K562 (cell line): ENCODE measurements around the gene NEU3. TPM values are rescaled to one million over a fixed set of nuclear protein-coding genes. Genes with fewer than 3 reads are reported as not detected.

Source experiments
- ATF1 ChIP-seq, 2 experiments: fragments of 450-650 bp in 1 of 2; IDR thresholded peaks; 2 replicates each; pipeline ENCODE4 v1.6.1; 2016; ENCODE audit warnings: missing compliant biosample characterization in 1 of 2, missing genetic modification characterization in 1 of 2
- CBX3 ChIP-seq, 2 experiments: IDR thresholded peaks; 1 replicate in 1 of 2; 2 replicates in 1 of 2; pipeline ENCODE4 v1.6.1; 2012; ENCODE audit warnings: inconsistent platforms in 2 of 2, low read length in 2 of 2, borderline replicate concordance in 1 of 2, control low read depth in 1 of 2
- HNRNPK ChIP-seq: fragments of 200-400 bp; formaldehyde crosslinking; IDR thresholded peaks from one replicate; pipeline ENCODE4 v1.6.1; 2018; ENCODE audit warnings: mild to moderate bottlenecking, low read depth, low read length; ENCODE audit not compliant: poor library complexity, severe bottlenecking
- HSF4 ChIP-seq: fragments of 250-450 bp; sonication (Bioruptor Pico); IDR thresholded peaks from 2 replicates; pipeline ENCODE4 v2.1.2; 2022; ENCODE audit warnings: mild to moderate bottlenecking, moderate library complexity, borderline replicate concordance
- JUND ChIP-seq, 2 experiments: IDR thresholded peaks; 2 replicates in 1 of 2; 3 replicates in 1 of 2; pipeline ENCODE4 v1.6.1; 2011; ENCODE audit warnings: borderline replicate concordance in 2 of 2, low read depth in 2 of 2, low read length in 2 of 2, improper control_type of control experiment in 1 of 2, missing biosample characterization in 1 of 2, missing genetic modification characterization in 1 of 2, missing genetic modification reagents in 1 of 2
- MAFK ChIP-seq: IDR thresholded peaks from 2 replicates; pipeline ENCODE4 v1.6.1; 2011; ENCODE audit warnings: low read length, improper control_type of control experiment
- MAZ ChIP-seq, 2 experiments: fragments of 450-650 bp in 1 of 2; sonication (generic) in 1 of 2; formaldehyde crosslinking; IDR thresholded peaks in 1 of 2; conservative IDR thresholded peaks in 1 of 2; 2 replicates each; pipeline versions ENCODE4 v1.4.0 to v1.5.0; 2020; ENCODE audit warnings: mild to moderate bottlenecking in 1 of 2, missing genetic modification reagents in 1 of 2
- NCOR1 ChIP-seq: fragments of 450-650 bp; IDR thresholded peaks from 2 replicates; pipeline ENCODE4 v1.6.1; 2016; ENCODE audit warnings: mild to moderate bottlenecking, moderate library complexity
- NR2C1 ChIP-seq, 2 experiments: fragments of 450-650 bp; IDR thresholded peaks; 2 replicates each; pipeline ENCODE4 v1.6.1; 2017; ENCODE audit warnings: mild to moderate bottlenecking in 2 of 2, antibody characterized with exemption in 1 of 2, inconsistent platforms in 1 of 2, missing compliant biosample characterization in 1 of 2, missing genetic modification characterization in 1 of 2
- RAD21 ChIP-seq, 2 experiments: fragments of 250-450 bp in 1 of 2; fragments of 450-650 bp in 1 of 2; sonication (Bioruptor Pico) in 1 of 2; formaldehyde crosslinking in 1 of 2; IDR thresholded peaks in 1 of 2; conservative IDR thresholded peaks in 1 of 2; 2 replicates each; pipeline versions ENCODE4 v1.4.0 to v1.8.0; 2020 to 2022; ENCODE audit warnings: mild to moderate bottlenecking in 2 of 2, moderate library complexity in 1 of 2
- RB1 ChIP-seq: fragments of 450-650 bp; IDR thresholded peaks from 2 replicates; pipeline ENCODE4 v1.6.1; 2017; ENCODE audit warnings: low read depth, mild to moderate bottlenecking
- RBM25 ChIP-seq: fragments of 200-400 bp; formaldehyde crosslinking; IDR thresholded peaks from 2 replicates; pipeline ENCODE4 v1.6.1; 2018; ENCODE audit warnings: low read length, low read depth, moderate library complexity; ENCODE audit not compliant: severe bottlenecking
- SMAD3 ChIP-seq: fragments of 450-650 bp; formaldehyde crosslinking; conservative IDR thresholded peaks from 2 replicates; pipeline ENCODE4 v1.4.0; 2020; ENCODE audit warnings: mild to moderate bottlenecking
- ZNF165 ChIP-seq: fragments of 250-450 bp; sonication (Bioruptor Pico); IDR thresholded peaks from 2 replicates; pipeline ENCODE4 v1.4.0; 2020; ENCODE audit warnings: borderline replicate concordance
- ZNF184 ChIP-seq: sonication (generic); formaldehyde crosslinking; IDR thresholded peaks from 2 replicates; pipeline ENCODE4 v1.5.0; 2020; ENCODE audit warnings: missing genetic modification reagents
- polyA plus RNA-seq, 8 experiments: library from polyadenylated mRNA; depleted of rRNA in 4 of 8; stranded (reverse) in 5 of 8; unstranded in 3 of 8; fragments of >200 nt; fragmentation: Nextera tagmentation in 2 of 8; fragmentation: Illumina TruSeq in 1 of 8; extraction: Ambion mirVana in 2 of 8; extraction: Trizol in 1 of 8; gene quantifications; 2 replicates each; pipeline versions ENCODE4 v1.2.1 to v1.2.3, GENCODE V29; 2011 to 2014; ENCODE audit warnings: inconsistent platforms in 1 of 8, missing spikeins in 1 of 8
- total RNA-seq, 7 experiments: library from RNA; depleted of rRNA in 6 of 7; stranded (reverse); fragments of >200 nt in 6 of 7; fragmentation: Illumina TruSeq in 2 of 7; extraction: Trizol in 2 of 7; gene quantifications; 2 replicates each; pipeline versions ENCODE4 v1.2.1 to v1.2.3, GENCODE V29; 2011 to 2021; ENCODE audit warnings: low replicate concordance in 1 of 7
- TF ChIP-seq, protein P1 (sequence below), 3 experiments: fragments of 200-800 bp in 1 of 3; fragments of 250-450 bp in 1 of 3; fragments of 450-650 bp in 1 of 3; sonication (Bioruptor Pico) in 1 of 3; sonication (Bioruptor generic) in 1 of 3; formaldehyde crosslinking in 1 of 3; IDR thresholded peaks; 2 replicates each; pipeline versions ENCODE4 v1.6.1 to v1.8.0; 2016 to 2022; ENCODE audit warnings: mild to moderate bottlenecking in 2 of 3, missing genetic modification characterization in 2 of 3, missing compliant biosample characterization in 1 of 3, moderate library complexity in 1 of 3
- TF ChIP-seq, protein P2 (sequence below): fragments of 450-650 bp; formaldehyde crosslinking; IDR thresholded peaks from 2 replicates; pipeline ENCODE4 v1.4.0; 2020; ENCODE audit warnings: mild to moderate bottlenecking, moderate library complexity
- TF ChIP-seq, protein P3 (sequence below): fragments of 450-650 bp; conservative IDR thresholded peaks from 2 replicates; pipeline ENCODE4 v1.6.1; 2016; ENCODE audit warnings: missing genetic modification characterization, low read depth, mild to moderate bottlenecking, missing compliant biosample characterization, moderate library complexity

The NEU3 gene
- total and polyA plus RNA-seq, 9 of the 15 experiments (the other 6 are each of a cell fraction or from before 2014, with no cell fraction given), result 6.2 to 41.3 (median 31.1) TPM

DNA sequence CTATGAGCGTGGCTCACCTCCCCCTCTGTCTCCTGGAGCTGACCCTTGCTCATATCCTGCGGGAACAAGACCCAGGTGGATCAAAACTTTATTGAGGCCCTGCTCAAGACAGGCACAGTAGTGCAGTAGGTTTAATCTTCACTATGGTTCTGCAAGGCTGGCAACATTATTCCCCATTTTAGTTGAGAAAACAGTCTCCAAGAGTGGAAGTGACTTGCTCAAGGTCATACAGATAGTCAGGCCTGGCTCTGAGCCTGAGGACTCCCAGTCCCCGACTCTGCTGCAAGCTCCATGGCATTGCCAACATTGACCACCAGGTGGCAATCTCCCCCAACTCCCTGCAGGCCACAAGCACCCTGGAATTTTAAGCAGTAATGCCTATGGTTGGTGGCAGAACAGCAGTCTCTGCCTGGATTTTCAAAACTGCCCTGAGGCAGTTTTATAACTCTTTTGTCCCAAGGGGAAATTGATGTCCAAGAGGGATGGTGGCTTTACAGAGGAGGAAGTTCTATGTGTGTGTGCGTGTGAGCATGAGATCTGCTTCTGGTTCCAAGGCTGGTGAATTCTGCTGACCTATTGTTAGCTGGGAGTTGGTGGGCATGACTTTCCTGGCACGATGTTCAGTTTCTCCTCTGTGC, 34.1 kb downstream of the NEU3 start (continued):
- TF ChIP-seq, protein P1, sequence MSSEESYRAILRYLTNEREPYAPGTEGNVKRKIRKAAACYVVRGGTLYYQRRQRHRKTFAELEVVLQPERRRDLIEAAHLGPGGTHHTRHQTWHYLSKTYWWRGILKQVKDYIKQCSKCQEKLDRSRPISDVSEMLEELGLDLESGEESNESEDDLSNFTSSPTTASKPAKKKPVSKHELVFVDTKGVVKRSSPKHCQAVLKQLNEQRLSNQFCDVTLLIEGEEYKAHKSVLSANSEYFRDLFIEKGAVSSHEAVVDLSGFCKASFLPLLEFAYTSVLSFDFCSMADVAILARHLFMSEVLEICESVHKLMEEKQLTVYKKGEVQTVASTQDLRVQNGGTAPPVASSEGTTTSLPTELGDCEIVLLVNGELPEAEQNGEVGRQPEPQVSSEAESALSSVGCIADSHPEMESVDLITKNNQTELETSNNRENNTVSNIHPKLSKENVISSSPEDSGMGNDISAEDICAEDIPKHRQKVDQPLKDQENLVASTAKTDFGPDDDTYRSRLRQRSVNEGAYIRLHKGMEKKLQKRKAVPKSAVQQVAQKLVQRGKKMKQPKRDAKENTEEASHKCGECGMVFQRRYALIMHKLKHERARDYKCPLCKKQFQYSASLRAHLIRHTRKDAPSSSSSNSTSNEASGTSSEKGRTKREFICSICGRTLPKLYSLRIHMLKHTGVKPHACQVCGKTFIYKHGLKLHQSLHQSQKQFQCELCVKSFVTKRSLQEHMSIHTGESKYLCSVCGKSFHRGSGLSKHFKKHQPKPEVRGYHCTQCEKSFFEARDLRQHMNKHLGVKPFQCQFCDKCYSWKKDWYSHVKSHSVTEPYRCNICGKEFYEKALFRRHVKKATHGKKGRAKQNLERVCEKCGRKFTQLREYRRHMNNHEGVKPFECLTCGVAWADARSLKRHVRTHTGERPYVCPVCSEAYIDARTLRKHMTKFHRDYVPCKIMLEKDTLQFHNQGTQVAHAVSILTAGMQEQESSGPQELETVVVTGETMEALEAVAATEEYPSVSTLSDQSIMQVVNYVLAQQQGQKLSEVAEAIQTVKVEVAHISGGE (CRISPR knock-in tag; IDR thresholded peaks at IDR 0.05), result peak in 1 of 3 experiments; percentile 42; a peak in 1 of 6 replicates
- TF ChIP-seq HSF4 (CRISPR knock-in tag), result peak; percentile 79; the same call in 1 of the 2 replicates
- peak in 1 of 2 experiments; percentile 49; a peak in 1 of 3 replicates for TF ChIP-seq CBX3 (IDR thresholded peaks at IDR 0.05; ENCODE audit: borderline replicate concordance in 1 of 2, low read length in 2 of 2)
- no peak for TF ChIP-seq NCOR1
- TF ChIP-seq RB1, result peak; percentile 84
- TF ChIP-seq MAZ (CRISPR knock-in tag; conservative IDR thresholded peaks at IDR 0.05 in 1 of 2, IDR thresholded peaks at IDR 0.05 in 1 of 2), result peak in 1 of 2 experiments; percentile 48; a peak in 1 of 4 replicates
- peak; percentile 98 to 99 for TF ChIP-seq RAD21 (CRISPR knock-in tag; conservative IDR thresholded peaks at IDR 0.05 in 1 of 2, IDR thresholded peaks at IDR 0.05 in 1 of 2)
- TF ChIP-seq ZNF165 (CRISPR knock-in tag), result peak; percentile 80
- no peak for TF ChIP-seq HNRNPK
- peak; percentile 11; the same call in 1 of the 2 replicates for TF ChIP-seq MAFK
- TF ChIP-seq ATF1 (CRISPR knock-in tag; IDR thresholded peaks at IDR 0.05), result no peak
- TF ChIP-seq ATF1 (tag; IDR thresholded peaks at IDR 0.05), result peak; percentile 34; the same call in 1 of the 2 replicates
- TF ChIP-seq ZNF184, result no peak
- TF ChIP-seq SMAD3 (CRISPR knock-in tag), result peak; percentile 54; the same call in 1 of the 2 replicates
- TF ChIP-seq NR2C1 (IDR thresholded peaks at IDR 0.05), result no peak
- no peak for TF ChIP-seq NR2C1 (tag; IDR thresholded peaks at IDR 0.05)
- peak; percentile 13 for TF ChIP-seq RBM25
- TF ChIP-seq, protein P2, sequence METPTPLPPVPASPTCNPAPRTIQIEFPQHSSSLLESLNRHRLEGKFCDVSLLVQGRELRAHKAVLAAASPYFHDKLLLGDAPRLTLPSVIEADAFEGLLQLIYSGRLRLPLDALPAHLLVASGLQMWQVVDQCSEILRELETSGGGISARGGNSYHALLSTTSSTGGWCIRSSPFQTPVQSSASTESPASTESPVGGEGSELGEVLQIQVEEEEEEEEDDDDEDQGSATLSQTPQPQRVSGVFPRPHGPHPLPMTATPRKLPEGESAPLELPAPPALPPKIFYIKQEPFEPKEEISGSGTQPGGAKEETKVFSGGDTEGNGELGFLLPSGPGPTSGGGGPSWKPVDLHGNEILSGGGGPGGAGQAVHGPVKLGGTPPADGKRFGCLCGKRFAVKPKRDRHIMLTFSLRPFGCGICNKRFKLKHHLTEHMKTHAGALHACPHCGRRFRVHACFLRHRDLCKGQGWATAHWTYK (CRISPR knock-in tag), result 0 out of 2 replicates have a peak, but pooled peaks have one; percentile 57
- TF ChIP-seq, protein P3, sequence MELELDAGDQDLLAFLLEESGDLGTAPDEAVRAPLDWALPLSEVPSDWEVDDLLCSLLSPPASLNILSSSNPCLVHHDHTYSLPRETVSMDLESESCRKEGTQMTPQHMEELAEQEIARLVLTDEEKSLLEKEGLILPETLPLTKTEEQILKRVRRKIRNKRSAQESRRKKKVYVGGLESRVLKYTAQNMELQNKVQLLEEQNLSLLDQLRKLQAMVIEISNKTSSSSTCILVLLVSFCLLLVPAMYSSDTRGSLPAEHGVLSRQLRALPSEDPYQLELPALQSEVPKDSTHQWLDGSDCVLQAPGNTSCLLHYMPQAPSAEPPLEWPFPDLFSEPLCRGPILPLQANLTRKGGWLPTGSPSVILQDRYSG, result no peak
- TF ChIP-seq JUND (IDR thresholded peaks at IDR 0.05; ENCODE audit: borderline replicate concordance, low read depth, low read length), result peak; percentile 69; the same call in 1 of the 2 replicates
- TF ChIP-seq JUND (tag; IDR thresholded peaks at IDR 0.05; ENCODE audit: borderline replicate concordance, low read depth, low read length), result peak; percentile 62; the same call in 1 of the 3 replicates
